CD4-positive, alpha-beta T cell (primary cell): ENCODE results near the gene OR8B4. TPM values are rescaled to one million over a fixed set of nuclear protein-coding genes. Genes with fewer than 3 reads are reported as not detected.
"Not testable (repeated sequence)": the region's sequence is repeated elsewhere in the genome, so short reads cannot be mapped to it uniquely, and the experiment has no call there.

Source experiments
- ATAC-seq: fragments of 200-7000 bp; cut with Tn5 transposase; one replicate; pipeline ENCODE4 v1.10.0; 2022; ENCODE audit warnings: mild to moderate bottlenecking; ENCODE audit not compliant: poor library complexity
- CTCF ChIA-PET: fragments of 350-600 bp; sonication (Branson Sonifier 250); formaldehyde crosslinking; loops from one replicate; lab custom pipeline; 2021; ENCODE audit warnings: antibody characterized with exemption, inconsistent platforms; lab: Charles Lee
- POLR2A ChIA-PET: fragments of 350-600 bp; sonication (Branson Sonifier 250); formaldehyde crosslinking; loops from one replicate; lab custom pipeline; 2021; ENCODE audit warnings: antibody characterized with exemption, inconsistent platforms; lab: Charles Lee
- DNase-seq, 14 experiments: peaks; one replicate each; pipeline ENCODE4 v3.0.0-alpha.2; 2013 to 2020; ENCODE audit warnings: mixed read lengths in 2 of 14
- H3K27ac ChIP-seq, 2 donors: one replicate each; pipeline versions ENCODE4 v1.5.1 to v1.7.0; 2013; ENCODE audit warnings: low read length in 2 of 2, low read depth in 1 of 2, mild to moderate bottlenecking in 1 of 2
- H3K27me3 ChIP-seq, 2 experiments: 1 replicate in 1 of 2; 2 replicates in 1 of 2; pipeline versions ENCODE4 v1.6.1 to v1.7.0; 2013; ENCODE audit warnings: low read length in 2 of 2, control low read depth in 1 of 2, mild to moderate bottlenecking in 1 of 2, moderate library complexity in 1 of 2; ENCODE audit not compliant: insufficient read depth in 2 of 2, control insufficient read depth in 1 of 2
- H3K36me3 ChIP-seq: one replicate; pipeline ENCODE4 v1.6.1; 2013; ENCODE audit warnings: low read length, control low read depth; ENCODE audit not compliant: insufficient read depth
- H3K4me1 ChIP-seq: one replicate; pipeline ENCODE4 v1.6.1; 2013; ENCODE audit warnings: low read length, control low read depth; ENCODE audit not compliant: insufficient read depth
- H3K4me3 ChIP-seq: one replicate; pipeline ENCODE4 v1.5.1; 2013; ENCODE audit warnings: mild to moderate bottlenecking, low read length, moderate library complexity
- H3K9me3 ChIP-seq, 2 experiments: 1 replicate in 1 of 2; 2 replicates in 1 of 2; pipeline versions ENCODE4 v1.6.1 to v1.7.0; 2013; ENCODE audit warnings: low read length in 2 of 2, mild to moderate bottlenecking in 2 of 2, control low read depth in 1 of 2, moderate library complexity in 1 of 2; ENCODE audit not compliant: control insufficient read depth in 1 of 2, insufficient read depth in 1 of 2
- H3K27ac Mint-ChIP-seq: one replicate; pipeline ENCODE4 v1.8.0; 2020; ENCODE audit warnings: mixed read lengths
- H3K27me3 Mint-ChIP-seq: one replicate; pipeline ENCODE4 v1.8.0; 2021; ENCODE audit warnings: mixed read lengths
- H3K36me3 Mint-ChIP-seq: one replicate; pipeline ENCODE4 v1.8.0; 2021; ENCODE audit warnings: low read depth, mixed read lengths
- H3K4me1 Mint-ChIP-seq: one replicate; pipeline ENCODE4 v1.8.0; 2021; ENCODE audit warnings: low read depth, mixed read lengths
- H3K4me3 Mint-ChIP-seq: one replicate; pipeline ENCODE4 v1.8.0; 2020; ENCODE audit warnings: mild to moderate bottlenecking, mixed read lengths
- H3K9me3 Mint-ChIP-seq: one replicate; pipeline ENCODE4 v1.8.0; 2020; ENCODE audit warnings: mixed read lengths
- intact Hi-C, 2 experiments: fragments of 100-400 bp; cut with DNase I in 1 of 2; cut with micrococcal nuclease in 1 of 2; formaldehyde crosslinking; loops; one replicate each; pipeline versions ENCODE4 v1.15.1 to v1.9.0; 2023 to 2025; cut with DNase I, micrococcal nuclease
- total RNA-seq, 174 experiments: library from RNA in 2 of 174; stranded (reverse) in 2 of 174; gene quantifications; one replicate each; pipeline ENCODE4 v1.2.3 and lab custom pipeline; 2021 to 2026
- TF ChIP-seq, protein P1 (sequence below): fragments of 200-600 bp; IDR thresholded peaks from one replicate; pipeline ENCODE4 v1.8.0; 2022; ENCODE audit warnings: antibody characterized with exemption, mild to moderate bottlenecking

OR8B4 gene
- total RNA-seq, 2 experiments from 2014 or later: not detected

DNA sequence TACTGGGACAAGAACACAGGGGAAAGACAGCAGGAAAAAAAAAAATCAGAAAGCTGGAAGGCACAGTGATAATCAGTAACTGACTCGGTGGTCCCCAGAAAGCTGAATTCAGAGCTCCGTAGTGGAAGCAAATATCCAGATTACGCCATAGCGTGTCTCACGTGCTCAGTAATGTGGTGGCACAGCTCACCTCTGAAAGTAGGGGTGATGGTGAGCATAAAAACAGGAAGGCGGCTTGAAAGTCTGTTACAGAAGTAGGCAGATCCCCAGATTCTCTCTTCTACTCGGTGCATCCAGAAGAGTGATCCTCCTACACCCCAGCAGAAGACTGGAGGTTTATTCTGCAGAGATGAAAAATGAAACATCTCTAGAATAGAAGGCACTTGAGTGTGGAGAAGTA is 14.8 kb downstream of the OR8B4 start:
- no peak overlapping the region for H3K27ac ChIP-seq
- Mint-ChIP-seq H3K36me3 (no peaks in the 10 kb centered on the region), H3K4me3 (no peak overlapping the region), H3K4me1 (no peaks in the 10 kb centered on the region), H3K27me3 (peaks cover 52% of the 10 kb centered on the region), H3K9me3 (no peaks in the 10 kb centered on the region), H3K27ac (no peak overlapping the region)
- H3K4me1 ChIP-seq: no peaks in the 10 kb centered on the region
- TF ChIP-seq, protein P1, sequence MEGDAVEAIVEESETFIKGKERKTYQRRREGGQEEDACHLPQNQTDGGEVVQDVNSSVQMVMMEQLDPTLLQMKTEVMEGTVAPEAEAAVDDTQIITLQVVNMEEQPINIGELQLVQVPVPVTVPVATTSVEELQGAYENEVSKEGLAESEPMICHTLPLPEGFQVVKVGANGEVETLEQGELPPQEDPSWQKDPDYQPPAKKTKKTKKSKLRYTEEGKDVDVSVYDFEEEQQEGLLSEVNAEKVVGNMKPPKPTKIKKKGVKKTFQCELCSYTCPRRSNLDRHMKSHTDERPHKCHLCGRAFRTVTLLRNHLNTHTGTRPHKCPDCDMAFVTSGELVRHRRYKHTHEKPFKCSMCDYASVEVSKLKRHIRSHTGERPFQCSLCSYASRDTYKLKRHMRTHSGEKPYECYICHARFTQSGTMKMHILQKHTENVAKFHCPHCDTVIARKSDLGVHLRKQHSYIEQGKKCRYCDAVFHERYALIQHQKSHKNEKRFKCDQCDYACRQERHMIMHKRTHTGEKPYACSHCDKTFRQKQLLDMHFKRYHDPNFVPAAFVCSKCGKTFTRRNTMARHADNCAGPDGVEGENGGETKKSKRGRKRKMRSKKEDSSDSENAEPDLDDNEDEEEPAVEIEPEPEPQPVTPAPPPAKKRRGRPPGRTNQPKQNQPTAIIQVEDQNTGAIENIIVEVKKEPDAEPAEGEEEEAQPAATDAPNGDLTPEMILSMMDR: no peak
- peaks cover 0 to 14% of the 10 kb centered on the region in 2 experiments for H3K27me3 ChIP-seq
- H3K4me3 ChIP-seq: no peak overlapping the region
- H3K9me3 ChIP-seq: no peaks in the 10 kb centered on the region
- no peaks in the 10 kb centered on the region for H3K36me3 ChIP-seq
- ChIA-PET CTCF (no interaction called here), POLR2A (no interaction called here)
- DNase-seq (no peak), ATAC-seq (no peak)
- intact Hi-C loops: loop anchor here in 1 of 2 experiments (10.0 kb wide), 1 partner anchor 425 kb away; no protein-coding TSS in a partner anchor

DNA sequence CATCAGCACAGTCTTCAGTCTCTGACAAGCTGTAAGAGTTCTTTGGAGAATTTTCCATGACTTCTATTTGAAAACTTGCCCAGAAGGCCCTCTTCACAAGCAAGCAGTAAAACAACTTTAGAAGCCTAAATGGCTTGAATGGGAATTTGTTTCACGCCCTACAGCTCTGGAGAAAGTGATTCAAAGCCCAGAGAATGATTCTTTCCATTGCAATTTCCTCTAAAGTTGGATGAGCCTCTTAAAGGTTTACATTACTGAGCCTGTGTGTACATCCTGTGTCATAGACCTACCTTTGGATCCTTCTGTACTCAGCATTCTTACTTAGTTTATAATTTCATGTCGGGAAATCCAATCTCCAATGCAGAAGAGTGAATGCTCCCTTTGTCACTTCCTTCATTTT is 19.1 kb downstream of the OR8B4 start:
- no peaks in the 10 kb centered on the region for H3K4me1 ChIP-seq
- ATAC-seq (no peak), DNase-seq (no peak)
- ChIA-PET CTCF (no interaction called here), POLR2A (no interaction called here)
- H3K9me3 ChIP-seq: no peaks in the 10 kb centered on the region
- no peaks in the 10 kb centered on the region for H3K36me3 ChIP-seq
- TF ChIP-seq, protein P1: no peak
- no peak overlapping the region for H3K27ac Mint-ChIP-seq
- no peaks in the 10 kb centered on the region for H3K36me3 Mint-ChIP-seq
- H3K4me1 Mint-ChIP-seq: no peaks in the 10 kb centered on the region
- intact Hi-C loops: no loop called here
- no peak overlapping the region for H3K4me3 Mint-ChIP-seq
- no peak overlapping the region for H3K27ac ChIP-seq
- H3K27me3 Mint-ChIP-seq: peaks cover 33% of the 10 kb centered on the region
- H3K9me3 Mint-ChIP-seq: no peaks in the 10 kb centered on the region
- no peak overlapping the region for H3K4me3 ChIP-seq
- H3K27me3 ChIP-seq: no peaks in the 10 kb centered on the region

DNA sequence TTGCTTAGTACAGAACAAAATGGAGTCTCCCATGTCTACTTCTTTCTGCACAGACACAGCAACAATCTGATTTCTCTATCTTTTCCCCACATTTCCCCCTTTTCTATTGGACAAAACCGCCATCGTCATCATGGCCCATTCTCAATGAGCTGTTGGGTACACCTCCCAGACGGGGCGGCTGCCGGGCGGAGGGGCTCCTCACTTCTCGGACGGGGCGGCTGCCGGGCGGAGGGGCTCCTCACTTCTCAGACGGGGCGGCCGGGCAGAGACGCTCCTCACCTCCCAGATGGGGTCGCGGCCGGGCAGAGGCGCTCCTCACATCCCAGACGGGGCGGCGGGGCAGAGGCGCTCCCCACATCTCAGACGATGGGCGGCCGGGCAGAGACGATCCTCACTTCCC is 21.5 kb downstream of the OR8B4 start:
- H3K36me3 ChIP-seq, intact Hi-C loops, H3K27ac Mint-ChIP-seq, H3K4me3 ChIP-seq, H3K4me1 ChIP-seq, H3K4me3 Mint-ChIP-seq, CTCF ChIA-PET, ATAC-seq, POLR2A ChIA-PET, H3K27ac ChIP-seq, DNase-seq, H3K36me3 Mint-ChIP-seq, H3K9me3 ChIP-seq, H3K9me3 Mint-ChIP-seq, H3K27me3 ChIP-seq, H3K4me1 Mint-ChIP-seq: not testable (repeated sequence)
- H3K27me3 Mint-ChIP-seq: peaks cover 12% of the 10 kb centered on the region

DNA sequence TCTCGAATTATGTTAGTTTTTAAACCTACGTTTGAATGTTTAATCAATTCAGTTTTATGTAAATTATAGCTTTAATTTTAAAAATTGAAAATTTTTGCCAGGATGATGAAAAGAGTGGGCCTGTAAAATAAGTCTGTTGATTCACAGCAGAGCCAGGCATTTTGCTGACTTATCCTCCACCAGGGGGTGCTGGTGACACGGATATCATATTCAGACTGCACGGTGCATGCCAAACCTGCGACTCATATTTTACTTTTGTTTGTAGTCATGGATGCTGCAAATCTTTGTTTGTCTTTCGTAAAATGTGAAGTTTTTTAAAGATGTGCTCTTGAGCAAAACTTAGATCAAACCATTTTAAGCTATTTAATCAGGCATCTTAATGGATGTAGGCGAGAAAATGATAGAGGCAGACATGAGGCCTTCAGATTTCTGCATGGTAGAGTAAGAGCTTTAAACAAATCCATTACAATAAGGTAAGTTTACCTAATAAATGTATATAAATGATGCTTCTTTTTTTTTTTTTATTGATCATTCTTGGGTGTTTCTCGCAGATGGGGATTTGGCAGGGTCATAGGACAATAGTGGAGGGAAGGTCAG is 22.2 kb downstream of the OR8B4 start:
- H3K4me3 Mint-ChIP-seq: no peak overlapping the region
- DNase-seq (peak in 9 of 14 experiments; percentile 1 to 59 (median 20)), ATAC-seq (peak; percentile 39)
- H3K27ac Mint-ChIP-seq: no peak overlapping the region
- H3K27ac ChIP-seq: no peak overlapping the region
- H3K9me3 Mint-ChIP-seq: no peaks in the 10 kb centered on the region
- H3K9me3 ChIP-seq: no peaks in the 10 kb centered on the region
- H3K36me3 ChIP-seq: no peaks in the 10 kb centered on the region
- no peaks in the 10 kb centered on the region for H3K4me1 ChIP-seq
- no peaks in the 10 kb centered on the region for H3K36me3 Mint-ChIP-seq
- peaks cover 8% of the 10 kb centered on the region for H3K27me3 Mint-ChIP-seq
- no peaks in the 10 kb centered on the region for H3K27me3 ChIP-seq
- no peak overlapping the region for H3K4me3 ChIP-seq
- intact Hi-C loops: no loop called here
- ChIA-PET POLR2A (no interaction called here), CTCF (no interaction called here)
- TF ChIP-seq, protein P1: no peak
- no peaks in the 10 kb centered on the region for H3K4me1 Mint-ChIP-seq
